Breast epithelium (tissue), 4 donors: ENCODE data around the gene TEX13D. TPM values are rescaled to one million over a fixed set of nuclear protein-coding genes. Genes with fewer than 3 reads are reported as not detected.

Experiments
- DNase-seq, 2 donors: peaks; one replicate each; pipeline ENCODE4 v3.0.0-alpha.2; 2019; ENCODE audit warnings: low spot score in 2 of 2
- H3K27ac ChIP-seq, 2 donors: fragments of 200-600 bp; sonication (generic) in 1 of 2; one replicate each; pipeline ENCODE4 v1.5.1; 2016 to 2019; ENCODE audit warnings: mild to moderate bottlenecking in 1 of 2
- H3K27me3 ChIP-seq, 2 donors: fragments of 200-600 bp; sonication (generic) in 1 of 2; one replicate each; pipeline versions ENCODE4 v1.5.1 to v1.6.0; 2017 to 2019; ENCODE audit warnings: control low read depth in 1 of 2, mild to moderate bottlenecking in 1 of 2
- H3K36me3 ChIP-seq: fragments of 200-600 bp; one replicate; pipeline ENCODE4 v1.5.1; 2019
- H3K4me1 ChIP-seq, 2 donors: fragments of 200-600 bp; sonication (generic); one replicate each; pipeline ENCODE4 v1.5.1; 2016 to 2019; ENCODE audit warnings: control low read depth in 1 of 2
- H3K4me3 ChIP-seq, 3 donors: fragments of 200-600 bp; sonication (generic); 1 replicate in 2 of 3; 2 replicates in 1 of 3; pipeline ENCODE4 v1.5.1; 2016 to 2019; ENCODE audit warnings: mild to moderate bottlenecking in 3 of 3, moderate library complexity in 2 of 3
- H3K9me3 ChIP-seq, 2 donors: fragments of 200-600 bp; sonication (generic) in 1 of 2; one replicate each; pipeline ENCODE4 v1.5.1; 2016 to 2019; ENCODE audit warnings: control low read depth in 1 of 2
- POLR2A ChIP-seq: fragments of 450-650 bp; IDR thresholded peaks from one replicate; pipeline ENCODE4 v1.6.1; 2016; ENCODE audit warnings: antibody characterized with exemption, mild to moderate bottlenecking, moderate library complexity
- POLR2AphosphoS5 ChIP-seq, 3 donors: sonication (generic); formaldehyde crosslinking; IDR thresholded peaks; one replicate each; pipeline ENCODE4 v1.6.1; 2017; ENCODE audit warnings: antibody characterized with exemption in 3 of 3
- intact Hi-C: fragments of 100-400 bp; cut with DNase I; formaldehyde crosslinking; loops from one replicate; pipeline ENCODE4 v1.15.1; 2023; ENCODE audit warnings: low total_unique reads
- total RNA-seq, 3 donors: library from RNA; depleted of rRNA; stranded (reverse); fragments of >200 nt; gene quantifications; one replicate each; pipeline ENCODE4 v1.1.0, GENCODE V29; 2016
- TF ChIP-seq, protein P1 (sequence below), 3 donors: fragments of 450-650 bp; IDR thresholded peaks; one replicate each; pipeline ENCODE4 v1.5.1; 2016 to 2017; ENCODE audit warnings: antibody characterized with exemption in 3 of 3, mild to moderate bottlenecking in 3 of 3, moderate library complexity in 3 of 3

TEX13D gene
- total RNA-seq, 3 donors from 2014 or later: not detected

DNA sequence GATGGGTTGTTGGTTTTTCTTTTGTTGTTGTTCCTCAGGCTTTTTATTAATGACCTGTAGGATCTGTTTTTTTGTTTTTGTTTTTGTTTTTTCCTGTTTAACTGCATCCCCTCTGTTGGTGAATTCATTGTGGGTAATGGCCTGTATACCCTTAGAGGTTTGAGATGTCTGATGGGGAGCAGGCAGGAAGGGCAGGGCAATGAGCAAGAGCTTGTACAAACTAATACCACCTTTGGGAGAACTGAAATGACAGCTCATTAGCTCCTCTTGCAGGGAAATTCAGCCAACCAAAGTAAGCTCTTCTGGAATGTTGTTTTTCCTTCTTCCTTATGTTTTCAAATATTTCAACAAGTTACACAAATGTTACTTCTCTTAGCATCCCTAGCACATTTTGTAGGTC, 37.3 kb downstream of the TEX13D start:
- no peak overlapping the region for H3K4me3 ChIP-seq
- DNase-seq: no peak
- TF ChIP-seq POLR2A (no peak), POLR2AphosphoS5 (IDR thresholded peaks at IDR 0.05) (no peak)
- TF ChIP-seq, protein P1, sequence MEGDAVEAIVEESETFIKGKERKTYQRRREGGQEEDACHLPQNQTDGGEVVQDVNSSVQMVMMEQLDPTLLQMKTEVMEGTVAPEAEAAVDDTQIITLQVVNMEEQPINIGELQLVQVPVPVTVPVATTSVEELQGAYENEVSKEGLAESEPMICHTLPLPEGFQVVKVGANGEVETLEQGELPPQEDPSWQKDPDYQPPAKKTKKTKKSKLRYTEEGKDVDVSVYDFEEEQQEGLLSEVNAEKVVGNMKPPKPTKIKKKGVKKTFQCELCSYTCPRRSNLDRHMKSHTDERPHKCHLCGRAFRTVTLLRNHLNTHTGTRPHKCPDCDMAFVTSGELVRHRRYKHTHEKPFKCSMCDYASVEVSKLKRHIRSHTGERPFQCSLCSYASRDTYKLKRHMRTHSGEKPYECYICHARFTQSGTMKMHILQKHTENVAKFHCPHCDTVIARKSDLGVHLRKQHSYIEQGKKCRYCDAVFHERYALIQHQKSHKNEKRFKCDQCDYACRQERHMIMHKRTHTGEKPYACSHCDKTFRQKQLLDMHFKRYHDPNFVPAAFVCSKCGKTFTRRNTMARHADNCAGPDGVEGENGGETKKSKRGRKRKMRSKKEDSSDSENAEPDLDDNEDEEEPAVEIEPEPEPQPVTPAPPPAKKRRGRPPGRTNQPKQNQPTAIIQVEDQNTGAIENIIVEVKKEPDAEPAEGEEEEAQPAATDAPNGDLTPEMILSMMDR (IDR thresholded peaks at IDR 0.05): no peak
- no peaks in the 10 kb centered on the region for H3K9me3 ChIP-seq
- no peak overlapping the region for H3K27ac ChIP-seq
- no peaks in the 10 kb centered on the region for H3K4me1 ChIP-seq
- intact Hi-C loops: no loop called here
- no peaks in the 10 kb centered on the region for H3K36me3 ChIP-seq
- peaks cover 0 to 12% of the 10 kb centered on the region in 2 donors for H3K27me3 ChIP-seq

DNA sequence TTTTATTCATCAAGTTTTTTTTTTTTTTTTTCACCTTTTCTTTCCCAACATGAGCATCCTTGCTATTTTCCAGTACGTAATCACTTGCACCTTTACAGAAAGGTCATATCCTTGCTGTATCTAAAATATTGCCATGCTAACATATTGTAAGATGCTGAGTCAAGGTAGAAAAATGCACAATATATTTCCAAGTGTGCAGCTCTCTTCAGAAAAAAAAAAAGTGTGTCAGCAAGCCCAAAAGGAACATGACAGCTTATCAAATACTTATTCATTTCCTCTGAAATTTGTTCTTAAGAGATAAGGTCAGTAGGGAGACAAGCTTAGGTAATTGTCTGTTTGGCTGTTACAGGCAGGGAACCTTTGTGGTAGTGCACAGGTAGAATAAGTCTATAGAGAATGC, 40.9 kb downstream of the TEX13D start:
- H3K9me3 ChIP-seq: no peaks in the 10 kb centered on the region
- intact Hi-C loops: no loop called here
- peaks cover 0 to 9% of the 10 kb centered on the region in 2 donors for H3K27me3 ChIP-seq
- H3K36me3 ChIP-seq: no peaks in the 10 kb centered on the region
- no peak for DNase-seq
- H3K27ac ChIP-seq: no peak overlapping the region
- no peak overlapping the region for H3K4me3 ChIP-seq
- TF ChIP-seq, protein P1 (IDR thresholded peaks at IDR 0.05): no peak
- TF ChIP-seq POLR2A (no peak), POLR2AphosphoS5 (IDR thresholded peaks at IDR 0.05) (no peak)
- no peaks in the 10 kb centered on the region for H3K4me1 ChIP-seq

DNA sequence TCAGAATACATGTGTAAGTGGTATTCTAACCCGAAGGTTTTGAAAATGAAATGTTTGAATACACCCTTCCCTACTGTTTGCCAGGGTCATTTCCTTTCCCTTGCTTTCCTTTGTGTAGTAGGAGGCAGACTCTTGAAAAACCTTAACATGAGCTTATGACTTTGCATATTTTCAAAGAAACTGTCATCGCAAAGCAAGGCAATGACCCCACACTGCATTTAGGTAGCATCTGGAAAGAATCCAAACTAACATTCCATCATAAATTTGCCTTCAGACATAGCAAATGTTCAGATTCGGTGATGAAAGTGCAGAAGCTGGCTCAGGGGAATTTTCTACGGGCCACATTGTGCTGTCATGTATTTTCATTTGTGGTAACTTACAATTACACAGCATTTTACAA, 46.2 kb downstream of the TEX13D start:
- Histone ChIP-seq H3K36me3 (no peaks in the 10 kb centered on the region), H3K27ac (no peak overlapping the region), H3K9me3 (no peaks in the 10 kb centered on the region), H3K27me3 (peaks cover 0 to 12% of the 10 kb centered on the region in 2 donors), H3K4me1 (no peaks in the 10 kb centered on the region), H3K4me3 (no peak overlapping the region)
- TF ChIP-seq, protein P1 (IDR thresholded peaks at IDR 0.05): no peak
- TF ChIP-seq POLR2AphosphoS5 (IDR thresholded peaks at IDR 0.05) (no peak), POLR2A (no peak)
- intact Hi-C loops: no loop called here
- DNase-seq: no peak

DNA sequence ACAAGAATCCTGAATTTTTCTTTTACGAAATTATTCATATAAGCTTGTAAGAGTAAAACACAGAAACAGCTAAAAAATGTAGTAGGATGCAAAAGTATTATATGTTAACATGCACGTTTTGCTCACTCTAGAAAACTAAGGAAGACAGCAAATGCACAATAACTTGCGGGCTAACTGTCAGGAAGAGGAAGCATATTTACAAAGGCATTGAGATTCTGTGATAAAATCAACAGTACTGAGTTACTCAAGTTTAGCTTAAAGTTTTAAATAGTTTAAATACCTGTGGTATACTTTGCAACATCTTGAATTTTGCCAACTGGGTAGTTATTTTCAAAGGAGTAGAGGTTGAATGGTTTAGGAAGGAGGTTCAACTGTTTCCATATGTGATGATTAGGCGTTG, 50.9 kb downstream of the TEX13D start:
- no peaks in the 10 kb centered on the region for H3K4me1 ChIP-seq
- intact Hi-C loops: no loop called here
- no peak for DNase-seq
- H3K9me3 ChIP-seq: no peaks in the 10 kb centered on the region
- no peak overlapping the region for H3K27ac ChIP-seq
- H3K27me3 ChIP-seq: peaks cover 0 to 32% of the 10 kb centered on the region in 2 donors
- TF ChIP-seq, protein P1 (IDR thresholded peaks at IDR 0.05): no peak
- no peak for TF ChIP-seq POLR2A
- no peak for TF ChIP-seq POLR2AphosphoS5 (IDR thresholded peaks at IDR 0.05)
- H3K36me3 ChIP-seq: no peaks in the 10 kb centered on the region
- H3K4me3 ChIP-seq: no peak overlapping the region

DNA sequence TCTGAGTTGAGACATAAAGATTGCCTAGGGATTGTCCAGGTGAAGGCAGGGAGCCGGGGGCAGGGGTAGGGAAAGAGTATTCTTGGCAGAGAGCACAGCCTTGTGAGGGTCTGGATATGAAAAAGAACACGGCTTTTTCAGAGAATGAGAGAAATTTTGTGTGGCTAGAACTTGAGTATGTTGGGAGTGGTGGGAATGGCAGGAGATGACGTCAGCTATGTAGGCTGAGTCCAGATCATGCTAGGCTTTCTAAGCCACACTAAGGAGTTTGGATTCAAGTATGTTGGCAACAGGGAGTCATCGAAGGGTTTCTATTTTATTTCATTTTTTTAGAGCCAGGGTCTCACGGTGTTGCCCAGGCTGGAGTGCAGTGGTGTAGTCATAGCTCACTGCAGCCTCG, 53.9 kb downstream of the TEX13D start:
- H3K4me1 ChIP-seq: no peaks in the 10 kb centered on the region
- TF ChIP-seq POLR2A: no peak
- TF ChIP-seq POLR2AphosphoS5 (IDR thresholded peaks at IDR 0.05): no peak
- TF ChIP-seq, protein P1 (IDR thresholded peaks at IDR 0.05): no peak
- no peaks in the 10 kb centered on the region for H3K9me3 ChIP-seq
- DNase-seq: no peak
- H3K4me3 ChIP-seq: no peak overlapping the region
- intact Hi-C loops: no loop called here
- H3K27ac ChIP-seq: no peak overlapping the region
- H3K27me3 ChIP-seq: peaks cover 0 to 31% of the 10 kb centered on the region in 2 donors
- no peaks in the 10 kb centered on the region for H3K36me3 ChIP-seq

Other genes starting within 250 kb of the TEX13D start
- 1 to 10 TPM in 1 of 3 donors, under 1 TPM in 2; 0.64 to 2.0 (median 0.88) TPM for gene SH2D1A, start 13.9 kb downstream of the TEX13D start, total RNA-seq